Inflammatory macrophage (primary cell): Measurements from ENCODE around the gene FAM78B.

Experiments used
- DNase-seq, 2 donors: peaks; one replicate each; pipeline ENCODE4 v3.0.0-alpha.2; 2020 to 2022

FAM78B gene

GRCh38 chr1:166063701-166064100, 103.1 kb downstream of the FAM78B start:
- no peak for DNase-seq

- no peak for DNase-seq
Measured at GRCh38 chr1:166062421-166063070, 104.3 kb downstream of the FAM78B start.

- DNase-seq: no peak
Measured at GRCh38 chr1:166057650-166058049, 109.2 kb downstream of the FAM78B start.

GRCh38 chr1:166053395-166053794, 113.4 kb downstream of the FAM78B start:
- no peak for DNase-seq

- no peak for DNase-seq
Measured at GRCh38 chr1:166040202-166040997, 126.4 kb downstream of the FAM78B start.

- no peak for DNase-seq
Measured at GRCh38 chr1:166039436-166040201, 127.2 kb downstream of the FAM78B start.

- no peak for DNase-seq
Measured at GRCh38 chr1:166036092-166036491, 130.7 kb downstream of the FAM78B start.

GRCh38 chr1:166032572-166033371, 134.0 kb downstream of the FAM78B start:
- DNase-seq: no peak

- no peak for DNase-seq
Measured at GRCh38 chr1:166031932-166032571, 134.7 kb downstream of the FAM78B start.

GRCh38 chr1:166029196-166029945, 137.4 kb downstream of the FAM78B start:
- DNase-seq: no peak

GRCh38 chr1:166026555-166026954, 140.2 kb downstream of the FAM78B start:
- DNase-seq: no peak

GRCh38 chr1:166026143-166026542, 140.7 kb downstream of the FAM78B start:
- no peak for DNase-seq

GRCh38 chr1:166020210-166020609, 146.6 kb downstream of the FAM78B start:
- DNase-seq: no peak
